HG03575 (cell line): ENCODE measurements around the gene ADRA2B.

Experiments used
- ATAC-seq: cut with Tn5 transposase; IDR thresholded peaks from one replicate; pipeline ENCODE4 v1.9.1; 2021; ENCODE audit not compliant: unreplicated experiment, insufficient number of reproducible peaks, low FRiP score; ENCODE audit errors: extremely low read depth

The ADRA2B gene

GRCh38 chr2:96122391-96122790, 6.0 kb upstream of the ADRA2B start:
- ATAC-seq: no peak

GRCh38 chr2:96121414-96121813, 5.0 kb upstream of the ADRA2B start:
- no peak for ATAC-seq

GRCh38 chr2:96120991-96121390, 4.6 kb upstream of the ADRA2B start:
- no peak for ATAC-seq

GRCh38 chr2:96120091-96120720, 3.8 kb upstream of the ADRA2B start:
- ATAC-seq: no peak

GRCh38 chr2:96119389-96119751, 3.0 kb upstream of the ADRA2B start:
- ATAC-seq: no peak

DNA sequence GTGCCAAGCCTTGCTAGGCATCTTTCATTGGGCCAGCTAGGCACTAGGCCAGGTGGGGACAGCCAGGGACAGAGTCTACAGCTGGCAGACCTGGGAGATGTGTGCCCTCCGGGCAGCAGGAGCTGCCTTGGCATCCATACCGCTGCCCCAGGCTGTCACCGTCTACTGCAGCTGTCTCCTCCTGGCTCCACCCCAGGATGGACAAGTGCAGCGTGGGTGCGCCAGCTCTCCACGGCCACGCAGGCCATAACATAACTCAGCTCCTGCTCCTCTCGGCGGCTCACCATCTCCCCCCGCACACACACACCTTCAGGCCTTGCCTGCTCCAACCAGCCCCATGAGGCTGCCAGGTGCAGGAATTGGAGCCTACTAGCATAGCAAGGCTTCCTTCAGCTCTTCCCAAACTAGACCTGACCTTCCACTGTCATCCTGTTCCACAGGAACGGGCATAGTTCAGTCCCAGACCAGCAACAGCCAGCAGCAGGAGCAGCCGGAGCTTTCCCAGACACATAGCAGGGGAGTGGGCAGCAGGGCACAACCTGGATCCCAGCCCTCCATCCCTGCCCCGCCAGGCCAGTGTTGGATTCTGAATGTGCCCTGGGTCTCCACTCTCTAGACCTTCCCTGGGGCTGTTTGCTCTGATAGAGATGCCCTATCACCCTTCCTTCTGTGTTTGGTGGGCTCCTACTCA, 2.5 kb upstream of the ADRA2B start:
- no peak for ATAC-seq

GRCh38 chr2:96117701-96118588, 1.6 kb upstream of the ADRA2B start:
- ATAC-seq: no peak

DNA sequence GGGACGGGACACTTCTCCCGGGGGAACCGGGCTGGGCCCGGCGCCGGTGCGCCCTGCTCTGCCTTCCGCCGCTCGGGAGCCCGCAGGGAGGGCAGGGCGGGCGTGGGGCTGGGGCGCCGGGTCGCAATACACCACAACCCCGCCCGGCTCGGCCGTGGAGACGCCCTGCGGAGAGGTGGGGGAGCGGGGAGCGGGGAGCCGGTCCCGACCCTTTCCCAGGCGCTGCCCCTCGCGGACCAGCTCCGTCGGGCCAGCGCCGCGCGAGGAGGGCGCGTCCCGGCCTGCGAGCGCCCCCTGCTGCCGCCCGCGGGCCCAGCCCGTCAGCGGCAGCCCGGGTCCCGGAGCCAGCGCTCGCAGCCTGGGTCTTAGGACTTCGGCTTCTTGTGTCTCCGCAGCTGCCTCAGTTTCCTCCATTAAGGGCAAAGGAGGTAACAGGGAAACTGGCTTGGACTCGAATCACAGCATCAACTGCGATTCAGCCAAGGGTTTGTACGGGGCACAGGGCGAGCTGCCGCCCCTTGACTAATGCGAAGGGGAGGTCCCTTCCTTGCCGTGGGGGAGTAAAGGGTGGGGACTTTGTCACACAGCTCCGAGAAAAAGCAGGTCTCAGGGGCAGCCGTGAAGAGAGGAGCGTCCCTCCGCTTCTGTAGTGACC, 635 bp upstream of the ADRA2B start:
- no peak for ATAC-seq

GRCh38 chr2:96115631-96116423, 544 bp downstream of the ADRA2B start:
- no peak for ATAC-seq

DNA sequence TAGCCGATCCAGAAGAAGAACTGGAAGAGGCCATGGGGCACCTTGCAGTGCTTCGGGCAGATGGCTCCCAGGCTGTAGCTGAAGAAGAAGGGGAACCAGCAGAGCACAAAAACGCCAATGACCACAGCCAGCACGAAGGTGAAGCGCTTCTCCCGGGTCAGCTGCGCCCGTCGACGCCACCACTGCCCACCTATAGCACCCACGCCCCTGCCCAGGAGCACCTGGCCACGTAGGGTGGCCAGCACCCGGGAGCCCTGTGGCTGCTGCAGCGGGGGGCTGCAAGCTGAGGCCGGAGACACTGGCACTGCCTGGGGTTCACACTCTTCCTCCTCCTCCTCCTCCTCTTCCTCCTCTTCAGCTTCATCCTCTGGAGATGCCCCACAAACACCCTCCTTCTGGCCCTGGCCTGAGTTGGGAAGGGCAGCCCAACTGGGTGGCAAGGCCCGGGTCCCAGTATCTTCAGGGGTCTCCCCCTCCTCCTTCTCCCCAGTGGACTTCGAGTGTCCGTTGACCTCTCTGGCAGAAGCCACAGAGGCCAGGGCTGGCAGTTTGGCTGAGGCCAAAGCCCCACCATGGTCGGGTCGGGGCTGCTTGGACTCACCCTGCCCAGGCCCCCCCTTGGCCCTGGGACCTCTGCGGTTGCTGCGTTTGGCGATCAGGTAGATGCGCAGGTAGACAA, 1.3 kb downstream of the ADRA2B start:
- ATAC-seq: no peak

DNA sequence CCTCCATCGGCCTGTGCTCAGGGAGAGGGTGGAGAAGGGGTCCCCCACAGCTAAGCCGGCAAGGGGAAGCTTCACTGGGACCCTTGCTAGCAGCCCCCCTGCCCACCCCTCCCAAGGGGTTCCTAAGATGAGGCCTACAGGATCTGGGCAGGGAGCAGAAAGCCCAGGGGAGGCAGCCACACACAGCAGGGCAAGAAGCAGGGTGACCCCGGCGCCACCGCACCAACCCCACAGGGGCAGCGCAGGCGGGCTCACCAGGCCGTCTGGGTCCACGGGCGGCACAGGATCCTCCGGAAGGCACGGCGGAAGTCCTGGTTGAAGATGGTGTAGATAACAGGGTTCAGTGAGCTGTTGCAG, 1.8 kb downstream of the ADRA2B start:
- no peak for ATAC-seq

DNA sequence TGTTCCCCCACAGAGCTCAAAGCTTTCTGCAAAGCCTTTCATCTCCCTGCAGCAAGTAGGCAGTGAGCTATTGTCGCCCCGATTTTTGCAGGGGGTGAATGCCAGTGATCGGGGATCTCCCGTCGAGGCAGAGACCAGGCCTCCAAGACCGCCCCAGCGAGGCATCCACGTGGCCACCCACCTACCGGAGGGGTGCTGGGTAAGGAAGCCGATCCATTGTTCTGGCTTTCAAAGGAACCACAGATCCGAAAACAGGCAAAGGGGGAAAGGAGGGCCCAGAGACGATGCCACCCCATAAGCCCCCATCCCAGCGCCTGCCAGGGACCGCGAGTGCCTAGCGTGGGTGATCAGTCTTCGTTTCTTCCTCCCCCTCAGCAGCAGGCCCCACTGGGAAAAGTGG, 2.4 kb downstream of the ADRA2B start:
- ATAC-seq: no peak

GRCh38 chr2:96113367-96113677, 3.0 kb downstream of the ADRA2B start:
- no peak for ATAC-seq

- no peak for ATAC-seq
These were observed 3.6 kb downstream of the ADRA2B start for GRCh38 chr2:96112501-96113366.

- ATAC-seq: no peak
These were observed 4.4 kb downstream of the ADRA2B start for GRCh38 chr2:96111823-96112500.

DNA sequence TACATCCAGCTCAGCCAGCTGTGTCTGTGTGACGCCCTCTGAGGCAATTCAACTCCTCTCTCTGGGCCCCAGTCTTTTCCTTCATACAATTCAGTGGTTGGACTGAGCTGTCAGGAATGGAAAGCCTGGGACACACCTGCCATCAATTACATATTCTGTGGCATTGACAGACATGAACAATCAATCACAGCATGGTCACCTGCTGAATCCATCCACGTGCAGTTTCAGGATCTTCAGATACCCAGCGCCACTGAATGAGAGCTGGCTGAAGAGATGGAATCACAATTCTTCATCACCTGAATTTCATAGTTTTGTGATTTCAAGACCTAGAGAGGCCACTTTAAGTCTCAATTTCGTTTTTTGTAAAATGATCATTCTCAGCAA, 5.1 kb downstream of the ADRA2B start:
- no peak for ATAC-seq

- no peak for ATAC-seq
These were observed 5.6 kb downstream of the ADRA2B start for GRCh38 chr2:96110621-96111256.
